ENCODE data around the gene AGMAT.

AGMAT gene, protein sequence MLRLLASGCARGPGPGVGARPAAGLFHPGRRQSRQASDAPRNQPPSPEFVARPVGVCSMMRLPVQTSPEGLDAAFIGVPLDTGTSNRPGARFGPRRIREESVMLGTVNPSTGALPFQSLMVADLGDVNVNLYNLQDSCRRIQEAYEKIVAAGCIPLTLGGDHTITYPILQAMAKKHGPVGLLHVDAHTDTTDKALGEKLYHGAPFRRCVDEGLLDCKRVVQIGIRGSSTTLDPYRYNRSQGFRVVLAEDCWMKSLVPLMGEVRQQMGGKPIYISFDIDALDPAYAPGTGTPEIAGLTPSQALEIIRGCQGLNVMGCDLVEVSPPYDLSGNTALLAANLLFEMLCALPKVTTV

DNA sequence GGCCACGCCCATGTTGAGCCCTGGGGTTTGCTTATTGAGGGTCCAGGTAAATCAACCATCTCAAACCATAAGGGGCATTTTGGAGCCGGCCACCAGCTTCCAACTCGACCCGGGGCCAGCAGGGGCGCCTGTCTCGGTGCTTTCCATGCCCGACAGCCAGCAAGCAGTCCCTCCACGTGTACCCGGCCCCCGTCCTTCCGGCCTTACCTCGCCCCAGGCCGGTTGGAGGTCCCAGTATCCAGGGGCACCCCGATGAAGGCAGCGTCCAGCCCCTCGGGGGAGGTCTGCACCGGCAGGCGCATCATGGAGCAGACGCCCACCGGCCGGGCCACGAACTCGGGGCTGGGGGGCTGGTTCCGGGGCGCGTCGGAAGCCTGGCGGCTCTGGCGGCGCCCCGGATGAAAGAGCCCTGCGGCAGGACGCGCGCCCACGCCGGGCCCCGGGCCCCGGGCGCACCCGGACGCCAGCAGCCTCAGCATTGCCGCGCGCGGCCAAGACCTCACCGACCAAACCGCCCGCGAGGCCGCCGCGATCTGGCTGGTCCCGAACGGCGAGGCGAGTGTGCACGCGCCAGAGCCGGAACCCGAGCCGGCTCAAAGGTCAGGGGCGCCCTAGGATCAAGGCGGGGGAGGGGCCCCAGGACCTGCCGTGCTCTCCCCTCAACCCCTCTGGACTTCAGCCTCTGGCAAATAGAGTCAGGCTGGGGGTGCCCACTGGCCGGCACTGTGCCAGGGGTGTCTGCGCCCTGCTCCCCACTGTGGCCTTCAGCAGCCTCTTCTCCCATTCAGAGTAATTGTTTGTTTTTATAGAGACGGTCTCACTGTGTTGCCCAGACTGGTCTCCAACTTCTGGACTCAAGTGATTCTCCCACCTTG, at the start of gene AGMAT:
Gene AGMAT, minus strand, starts transcription at position 563 of the 875 bp plus-strand sequence. Its CDS starts 84 bp downstream, at position 479.
- ATAC-seq (peak; percentile 85), DNase-seq (peak; percentile 75)

DNA sequence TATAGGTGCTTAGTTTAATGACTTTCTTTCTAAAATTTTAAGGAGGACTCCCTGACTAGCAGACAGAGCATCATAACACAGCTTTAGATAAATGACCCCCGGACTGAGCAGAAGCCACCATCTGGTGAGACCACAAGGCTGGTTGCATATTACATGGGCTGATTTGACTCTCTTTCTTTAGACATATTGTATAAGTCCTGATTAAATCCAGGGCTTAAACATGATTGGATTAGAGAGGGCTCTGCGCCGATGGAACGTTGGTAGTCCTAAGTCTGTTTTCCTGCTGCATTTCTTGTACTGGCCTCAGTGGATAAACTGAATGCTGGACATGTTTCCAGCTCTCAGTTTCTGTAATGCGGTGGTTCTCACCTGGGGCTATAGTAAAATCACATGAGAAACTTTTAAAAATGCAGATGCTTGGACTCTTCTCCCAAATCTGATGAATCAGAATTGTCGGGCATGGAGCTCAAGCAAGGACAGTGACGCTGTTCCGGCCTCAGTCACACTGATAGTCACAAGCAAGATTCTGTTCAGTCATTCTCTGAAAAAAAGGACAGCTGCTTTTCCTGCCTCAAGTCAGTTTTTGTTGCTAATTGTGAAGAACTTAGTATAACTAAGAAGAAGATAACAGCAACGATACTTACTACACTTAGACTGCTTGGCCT, 49.0 kb upstream of the AGMAT start:
- ATAC-seq (no peak), DNase-seq (no peak)

DNA sequence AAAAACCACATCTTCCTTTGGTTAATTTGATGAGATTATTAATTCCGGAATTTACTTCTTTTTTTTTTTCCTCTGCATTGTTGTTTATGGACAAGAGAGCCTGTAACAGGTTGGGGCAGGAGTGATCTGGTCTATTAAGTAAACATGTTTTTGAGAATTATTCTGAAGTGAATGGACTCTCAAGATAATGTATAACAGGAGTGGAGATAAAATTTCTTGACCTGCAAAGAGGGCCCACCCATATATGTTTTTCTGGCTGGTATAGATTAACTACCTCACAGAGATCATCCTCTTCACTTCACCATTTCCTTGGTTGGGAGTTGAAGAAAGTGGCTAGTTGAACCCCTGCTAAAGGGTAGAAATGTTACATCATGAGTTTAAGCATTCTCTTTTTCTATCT, 43.2 kb upstream of the AGMAT start:
- ATAC-seq = no peak

DNA sequence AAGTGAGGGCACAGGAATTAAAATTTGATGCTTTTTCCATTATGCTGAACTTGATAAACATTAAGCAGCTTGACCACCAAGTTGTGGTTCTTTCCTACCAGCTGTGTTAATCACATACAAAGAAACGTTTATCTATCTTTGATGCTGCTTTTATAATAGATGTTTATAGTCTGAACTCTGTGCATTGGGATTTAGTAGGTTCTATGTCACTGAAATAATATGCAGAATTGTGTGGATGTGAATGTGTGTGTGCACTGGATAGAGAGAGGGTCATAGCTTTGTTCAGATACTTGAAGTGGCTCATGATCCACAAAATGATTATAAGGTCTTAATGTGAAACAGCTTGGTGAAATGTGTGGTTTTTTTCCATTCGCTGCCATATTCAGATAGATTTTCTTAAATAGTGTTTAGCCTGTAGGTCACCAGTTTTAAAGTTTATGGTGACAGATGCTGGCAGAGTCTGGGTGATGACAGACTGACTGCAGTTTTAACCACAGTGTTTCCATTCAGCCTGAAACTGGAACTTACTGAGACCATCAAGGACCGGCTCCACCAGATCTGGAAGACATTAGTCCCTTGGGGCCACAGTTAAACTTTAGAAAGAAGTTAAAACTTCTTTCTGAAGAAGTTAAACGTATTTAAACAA, 42.6 kb upstream of the AGMAT start:
- peak; percentile 98 for ATAC-seq
- DNase-seq = no peak

More for the DNA sequence above, 43.2 kb upstream of the AGMAT start:
- DNase-seq = no peak

DNA sequence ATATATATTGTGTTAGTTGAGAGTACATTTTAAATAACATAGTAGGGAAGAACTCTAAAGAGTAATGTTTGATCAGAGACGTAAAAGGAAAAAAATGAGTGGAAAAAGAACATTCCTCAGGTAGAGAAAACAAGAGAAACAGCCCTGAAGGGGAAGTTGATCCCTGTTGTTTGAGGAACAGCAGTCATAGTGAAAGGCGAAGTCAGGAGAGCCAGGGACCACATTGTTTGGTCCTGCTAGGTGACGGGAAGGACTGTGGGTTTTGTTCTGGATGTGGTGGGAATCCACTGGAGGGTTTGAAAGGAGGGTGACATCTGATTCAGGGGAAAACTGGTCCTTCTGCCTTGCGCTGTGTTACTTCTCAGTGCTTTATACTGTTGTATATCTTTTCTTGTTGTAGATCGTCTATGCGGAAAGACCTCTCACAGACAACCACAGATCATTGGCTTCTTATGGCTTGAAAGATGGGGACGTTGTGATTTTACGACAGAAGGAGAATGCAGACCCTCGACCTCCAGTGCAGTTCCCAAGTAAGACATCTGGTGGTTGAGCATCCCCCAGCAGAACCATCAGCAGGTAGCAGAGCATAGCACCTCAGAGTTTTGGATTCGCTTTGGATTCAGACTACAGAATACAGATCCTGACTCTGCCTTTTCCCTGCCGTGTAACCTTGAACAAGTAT, 41.6 kb upstream of the AGMAT start:
- DNase-seq (no peak), ATAC-seq (no peak)

DNA sequence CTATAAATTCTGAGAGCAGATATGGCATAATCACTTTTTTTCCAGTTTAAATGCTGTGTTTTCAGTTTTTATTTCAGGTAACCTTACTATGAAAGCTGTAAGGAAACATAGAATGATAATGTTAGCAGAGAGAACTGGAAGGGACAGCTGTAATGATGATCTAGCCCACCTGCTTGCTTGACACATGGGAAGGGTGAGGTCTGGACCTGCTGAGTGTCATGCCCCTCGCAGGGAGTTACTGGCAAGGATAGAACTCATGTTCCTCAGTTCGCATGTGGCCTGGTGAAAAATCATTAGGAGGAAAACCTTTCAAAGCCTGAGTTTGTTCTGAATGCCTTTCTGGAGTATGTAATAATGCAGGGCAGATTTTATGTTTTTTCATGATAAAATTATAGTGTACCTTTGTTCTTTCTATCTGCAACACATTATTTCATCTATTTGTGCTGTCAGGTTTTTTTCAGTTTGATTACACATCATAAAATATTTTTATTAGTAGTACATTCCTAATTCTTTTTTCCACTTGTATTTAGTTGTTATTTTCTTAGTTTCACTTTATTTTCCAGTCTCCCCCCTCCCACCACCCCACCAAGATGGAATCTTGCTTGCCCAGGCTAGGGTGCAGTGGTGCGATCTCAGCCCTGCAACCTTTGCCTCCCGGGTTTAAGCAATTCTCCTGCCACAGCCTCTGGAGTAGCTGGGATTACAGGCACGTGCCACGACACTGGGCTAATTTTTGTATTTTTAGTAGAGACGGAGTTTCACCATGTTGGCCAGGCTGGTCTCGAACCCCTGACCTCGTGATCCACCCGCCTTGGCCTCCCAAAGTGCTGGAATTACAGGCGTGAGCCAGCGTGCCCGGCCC, 40.4 kb upstream of the AGMAT start:
- ATAC-seq (no peak), DNase-seq (no peak)

DNA sequence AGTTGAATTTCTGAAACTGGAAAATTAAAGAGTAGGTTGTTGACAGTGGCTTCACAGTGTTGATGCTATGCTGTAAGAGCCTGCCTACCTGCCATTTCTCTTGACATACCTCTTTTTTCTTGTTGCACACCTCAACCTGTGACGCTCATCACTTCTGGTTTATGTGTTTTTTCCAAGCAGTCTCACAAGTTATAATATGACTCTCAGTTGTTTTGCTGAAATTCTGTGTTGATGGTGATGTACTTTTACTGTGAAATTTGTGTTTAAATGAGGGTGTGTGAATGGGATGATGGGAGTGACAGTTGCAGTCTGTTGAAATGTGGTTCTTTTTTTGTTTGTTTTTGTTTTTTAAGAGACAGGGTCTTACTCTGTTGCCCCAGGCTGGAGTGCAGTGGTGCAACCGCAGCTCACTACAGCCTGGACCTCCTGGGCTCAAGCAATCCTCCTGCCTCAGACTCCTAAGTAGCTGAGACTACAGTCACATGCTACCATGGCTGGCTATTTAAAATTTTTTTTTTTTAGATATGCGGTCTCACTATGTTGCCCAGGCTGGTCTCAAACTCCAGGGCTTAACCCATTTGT, 39.4 kb upstream of the AGMAT start:
- ATAC-seq = no peak
- no peak for DNase-seq

DNA sequence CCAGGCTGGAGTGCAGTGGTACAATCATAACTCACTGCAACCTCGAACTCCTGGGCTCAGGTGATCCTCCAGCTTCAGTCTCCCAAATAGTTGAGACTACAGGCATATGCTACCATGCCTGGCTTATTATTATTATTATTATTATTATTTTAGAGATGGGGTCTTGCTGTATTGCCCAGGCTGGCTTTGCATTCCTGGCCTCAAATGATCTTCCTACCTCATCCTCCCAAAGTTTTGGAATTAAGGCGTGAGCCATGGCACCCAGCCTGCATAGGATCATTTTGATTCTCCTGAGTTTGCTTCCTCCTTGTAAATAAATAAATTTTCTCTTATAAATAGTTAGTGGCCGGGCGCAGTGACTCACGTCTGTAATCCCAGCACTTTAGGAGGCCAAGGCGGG, 38.6 kb upstream of the AGMAT start:
- no peak for DNase-seq
- ATAC-seq = no peak

DNA sequence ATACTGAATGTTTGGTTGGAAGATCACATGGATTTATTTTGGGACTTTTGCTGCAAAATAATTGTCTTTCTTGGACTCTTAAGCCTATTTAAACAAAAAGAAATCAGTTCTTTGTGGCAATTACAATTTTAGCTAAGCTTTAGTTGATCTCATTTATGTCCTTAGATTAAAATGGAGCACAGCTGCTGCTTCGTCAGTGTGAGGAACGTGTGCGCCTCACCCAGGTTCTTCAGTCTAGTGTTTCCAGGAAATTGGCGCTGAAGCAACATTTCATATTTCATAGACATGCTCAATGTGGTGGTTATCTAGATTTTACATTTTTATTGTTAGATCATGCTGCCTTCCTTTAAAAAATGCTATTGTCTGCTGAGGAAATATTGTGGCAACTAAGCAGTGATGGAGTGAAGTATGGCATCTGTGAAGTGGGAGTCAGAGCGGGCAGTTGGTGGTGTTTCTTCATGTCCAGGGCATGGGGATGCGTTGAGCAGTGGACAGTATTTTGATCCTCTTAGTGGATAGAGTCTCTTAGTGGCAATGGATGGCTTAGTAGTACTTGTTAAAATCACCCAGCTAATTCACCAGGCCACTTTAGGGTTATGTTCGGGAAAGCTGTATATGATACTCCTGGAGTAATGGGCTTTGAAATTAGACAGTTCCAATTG, 38.0 kb upstream of the AGMAT start:
- no peak for DNase-seq
- ATAC-seq = no peak

DNA sequence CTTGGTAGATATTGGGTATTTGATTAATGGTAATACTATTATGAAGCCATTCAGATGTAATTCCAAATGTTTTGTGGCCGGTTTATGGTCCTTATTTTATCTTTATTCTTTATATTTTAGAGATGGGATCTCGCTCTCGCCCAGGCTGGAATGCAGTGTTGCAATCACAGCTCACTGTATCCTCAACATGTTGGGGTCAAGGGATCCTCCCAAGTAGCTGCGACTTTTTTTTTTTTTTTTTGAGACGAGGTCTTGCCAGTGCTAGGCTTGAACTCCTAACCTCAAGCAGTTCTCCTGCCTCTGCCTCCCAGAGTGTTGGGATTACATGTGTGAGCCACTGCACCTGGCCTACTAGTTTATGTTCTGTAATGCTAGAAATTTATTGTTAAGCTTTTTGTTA, 37.1 kb upstream of the AGMAT start:
- ATAC-seq (no peak), DNase-seq (no peak)

DNA sequence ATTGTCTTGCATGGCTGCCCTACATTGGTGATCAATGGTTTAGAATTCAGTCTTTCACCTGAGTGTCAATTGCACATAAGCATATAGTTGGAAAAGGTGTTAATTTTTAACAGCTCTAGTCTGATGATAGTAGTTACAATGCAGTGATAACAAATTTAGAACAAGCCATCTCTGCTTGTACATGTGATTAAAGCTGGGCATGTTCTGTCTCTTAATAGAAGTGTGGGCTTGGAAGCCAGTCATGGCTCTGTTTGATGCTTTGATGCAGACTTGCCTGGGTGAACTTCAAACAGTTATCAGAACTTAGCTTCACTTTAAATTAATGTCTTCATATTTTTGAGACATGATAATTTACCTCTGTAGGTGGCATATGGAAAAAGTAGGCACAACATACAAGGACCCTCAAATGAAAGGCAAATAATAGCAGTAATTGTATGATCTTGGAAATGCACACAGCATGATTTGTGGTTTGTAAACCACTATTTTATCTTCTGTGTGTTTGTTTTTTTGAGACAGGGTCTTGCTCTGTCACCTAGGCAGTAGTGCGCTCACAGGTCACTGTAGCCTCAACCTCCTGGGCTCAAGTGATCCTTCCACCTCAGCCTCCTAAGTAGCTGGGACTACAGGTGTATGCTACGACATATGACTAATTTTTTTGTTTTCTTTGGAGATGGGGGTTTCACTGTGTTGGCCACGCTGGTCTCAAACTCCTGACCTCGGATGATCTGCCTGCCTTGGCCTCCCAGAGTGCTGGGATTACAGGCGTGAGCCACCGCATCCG, 36.2 kb upstream of the AGMAT start:
- ATAC-seq (no peak), DNase-seq (no peak)

DNA sequence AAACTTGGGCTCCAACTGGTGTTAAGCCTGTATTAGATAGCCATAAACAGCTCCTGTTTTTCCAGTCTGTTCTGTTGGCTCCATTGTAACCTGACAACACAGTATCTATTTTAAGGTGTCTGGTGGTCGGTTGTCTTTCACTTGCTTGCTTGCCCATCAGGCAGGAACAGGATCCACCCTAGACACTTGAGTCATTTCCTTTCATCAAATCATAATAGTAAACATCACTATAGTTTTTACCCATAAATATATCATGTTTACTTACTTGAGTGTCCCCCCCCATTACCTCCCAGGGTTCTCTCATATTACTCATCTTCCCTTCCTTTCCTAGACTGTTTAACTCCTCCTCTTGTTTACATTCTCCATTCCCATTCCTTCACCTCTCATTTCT, 35.3 kb upstream of the AGMAT start:
- DNase-seq = no peak

DNA sequence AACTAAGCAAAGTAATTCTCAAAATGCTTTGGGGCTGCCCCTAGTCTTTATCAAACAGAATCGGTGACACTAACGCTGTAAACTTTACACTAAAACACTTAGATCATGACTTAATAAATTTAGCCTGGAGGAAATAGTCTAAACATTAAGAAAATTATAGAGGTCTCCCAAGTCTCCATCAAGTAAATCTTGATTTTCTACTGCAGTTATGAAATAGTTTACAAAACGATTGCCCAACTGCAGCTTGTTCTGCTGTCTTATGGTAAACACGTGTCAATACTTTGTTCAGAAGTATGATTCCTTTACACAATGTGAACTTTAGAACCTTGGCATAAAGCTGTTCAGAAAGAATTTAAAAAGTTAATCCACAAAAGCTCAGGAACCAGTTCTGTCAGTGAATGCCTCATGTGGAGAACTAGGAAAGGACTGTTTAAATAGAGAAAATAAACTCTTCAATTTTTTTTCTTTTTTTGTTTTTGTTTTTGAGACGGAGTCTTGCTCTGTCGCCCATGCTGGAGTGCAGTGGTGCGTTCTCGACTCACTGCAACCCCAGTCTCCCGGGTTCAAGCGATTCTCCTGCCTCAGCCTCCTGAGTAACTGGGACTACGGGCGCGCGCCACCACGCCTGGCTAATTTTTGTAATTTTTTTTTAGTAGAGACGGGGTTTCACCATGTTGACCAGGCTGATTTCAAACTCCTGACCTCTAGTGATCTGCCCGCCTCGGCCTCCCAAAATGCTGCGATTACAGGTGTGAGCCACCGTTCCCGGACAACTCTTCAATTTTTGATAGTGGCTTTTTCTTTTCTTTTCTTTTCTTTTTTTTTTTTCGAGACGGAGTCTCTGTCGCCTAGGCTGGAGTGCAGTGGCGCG, 34.0 kb upstream of the AGMAT start:
- ATAC-seq (no peak), DNase-seq (no peak)

More for the DNA sequence above, 35.3 kb upstream of the AGMAT start:
- ATAC-seq = no peak

DNA sequence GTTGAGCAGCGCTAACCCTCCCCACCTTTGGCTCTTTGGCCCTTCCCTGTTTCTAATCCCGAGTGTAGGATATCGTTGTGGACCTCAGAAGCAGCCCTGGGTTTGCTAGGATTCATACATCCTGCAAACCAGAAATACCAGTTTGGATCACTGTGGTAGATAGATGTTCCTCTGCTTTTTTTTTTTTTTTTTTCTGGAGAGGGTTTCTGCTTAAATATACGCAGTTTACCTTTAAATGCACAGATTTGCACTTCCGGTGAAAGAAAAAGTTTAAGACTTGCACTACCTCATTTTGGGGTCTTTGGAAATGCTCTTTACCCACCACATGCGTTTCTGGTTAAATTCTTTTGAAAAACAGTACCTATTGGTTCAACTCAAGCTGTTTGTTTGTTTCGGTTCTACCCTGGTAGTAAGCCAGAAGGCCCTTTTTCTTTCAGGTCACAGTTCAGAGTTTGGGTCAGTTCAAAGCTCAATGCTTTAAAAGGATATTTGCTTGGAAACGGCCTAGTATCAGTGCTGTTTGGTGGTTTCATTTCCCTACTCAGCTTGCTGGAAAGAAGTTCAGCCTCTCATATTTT, 33.3 kb upstream of the AGMAT start:
- DNase-seq (no peak), ATAC-seq (no peak)

DNA sequence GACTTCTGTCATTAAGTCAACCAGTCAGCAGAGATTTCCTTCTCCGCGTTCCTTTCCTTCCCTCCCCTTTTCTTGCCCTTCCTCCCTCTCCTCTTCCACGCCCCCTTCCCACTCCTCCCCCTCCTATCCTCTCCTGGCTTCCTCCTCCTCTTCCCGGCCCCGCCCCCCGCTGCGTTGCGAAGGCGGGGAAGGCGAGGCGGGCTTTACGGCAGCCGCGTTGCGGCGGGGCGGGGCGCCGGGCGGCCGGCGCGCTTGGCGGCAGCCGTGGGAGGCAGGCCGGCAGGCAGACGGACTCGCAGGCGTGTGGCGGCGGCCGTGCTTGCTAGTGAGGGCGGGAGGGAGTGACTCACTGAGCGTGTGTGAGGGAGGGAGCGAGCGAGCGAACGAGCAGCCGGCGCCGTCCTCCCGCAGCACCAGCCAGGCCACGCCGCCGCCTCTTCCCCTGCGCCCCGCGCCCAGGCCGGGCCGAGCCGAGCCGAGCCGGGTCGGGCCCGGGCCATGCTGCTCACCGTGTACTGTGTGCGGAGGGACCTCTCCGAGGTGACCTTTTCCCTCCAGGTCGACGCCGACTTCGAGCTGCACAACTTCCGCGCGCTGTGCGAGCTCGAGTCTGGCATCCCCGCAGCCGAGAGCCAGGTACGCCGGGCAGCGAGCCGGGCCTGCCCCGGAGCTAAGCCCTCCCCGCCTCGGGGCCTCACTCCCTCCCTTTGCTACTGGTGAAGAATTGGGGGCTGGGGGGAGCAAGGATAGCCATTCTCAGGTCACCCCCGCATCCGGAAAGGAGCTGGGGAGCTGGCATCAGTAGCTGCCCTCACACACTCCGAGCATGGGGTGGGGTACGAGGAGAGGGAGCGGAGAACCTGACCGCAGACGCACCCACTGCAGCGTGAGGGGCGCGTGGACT, 32.6 kb upstream of the AGMAT start, which contains the start of gene DDI2:
Gene DDI2, plus strand, starts transcription at position 286 of the 904 bp plus-strand sequence. Its CDS starts 213 bp downstream, at position 499.
- ATAC-seq (peak; percentile 94), DNase-seq (peak; percentile 97)

All from stimulated activated naive CD8-positive, alpha-beta T cell treated with anti-CD3 and anti-CD28 coated beads, Interleukin-15, Interleukin-2, amounts not matched to agents 100 U/mL and 50 U/mL, for 24 hours (primary cell).